ENCODE results near the gene PLK1.

Gene PLK1

GRCh38 chr16:23642246-23642774, 36.4 kb upstream of the PLK1 start:
- TF ChIP-seq CTCF (IDR thresholded peaks at IDR 0.05; ENCODE audit: low read depth, low read length) = no peak
- DNase-seq (ENCODE audit: extremely low read depth, low read depth) = no peak

GRCh38 chr16:23650674-23651416, 27.8 kb upstream of the PLK1 start:
- DNase-seq (ENCODE audit: extremely low read depth, low read depth) = no peak
- TF ChIP-seq CTCF (IDR thresholded peaks at IDR 0.05; ENCODE audit: low read depth, low read length) = no peak

GRCh38 chr16:23651943-23652468, 26.7 kb upstream of the PLK1 start:
- DNase-seq (ENCODE audit: extremely low read depth, low read depth) = no peak
- TF ChIP-seq CTCF (IDR thresholded peaks at IDR 0.05; ENCODE audit: low read depth, low read length) = no peak

- no peak for DNase-seq (ENCODE audit: extremely low read depth, low read depth)
- no peak for TF ChIP-seq CTCF (IDR thresholded peaks at IDR 0.05; ENCODE audit: low read depth, low read length)
These were observed 14.8 kb upstream of the PLK1 start for GRCh38 chr16:23663918-23664317.

GRCh38 chr16:23666571-23667354, 11.9 kb upstream of the PLK1 start:
- TF ChIP-seq CTCF (IDR thresholded peaks at IDR 0.05; ENCODE audit: low read depth, low read length) = no peak
- no peak for DNase-seq (ENCODE audit: extremely low read depth, low read depth)

- no peak for TF ChIP-seq CTCF (IDR thresholded peaks at IDR 0.05; ENCODE audit: low read depth, low read length)
- DNase-seq (ENCODE audit: extremely low read depth, low read depth) = no peak
These were observed 11.4 kb upstream of the PLK1 start for GRCh38 chr16:23667355-23667659.

- no peak for DNase-seq (ENCODE audit: extremely low read depth, low read depth)
These were observed 10.5 kb upstream of the PLK1 start for GRCh38 chr16:23668225-23668624.

More at GRCh38 chr16:23668225-23668624, 10.5 kb upstream of the PLK1 start:
- no peak for TF ChIP-seq CTCF (IDR thresholded peaks at IDR 0.05; ENCODE audit: low read depth, low read length)
